OCI-LY7 (cell line): ENCODE results near the gene LSMEM2. TPM values are rescaled to one million over a fixed set of nuclear protein-coding genes. Genes with fewer than 3 reads are reported as not detected.

Source experiments
- BruUV-seq: library from RNA; stranded (reverse); fragments of 400-500 nt; replicated peaks from 2 replicates; lab custom pipeline; 2021; lab: Mats Ljungman, UMichigan
- CTCF ChIA-PET: fragments of 300-600 bp; sonication (Branson Sonifier 250); formaldehyde crosslinking; loops from one replicate; lab custom pipeline; 2022; ENCODE audit warnings: antibody characterized with exemption; ENCODE audit not compliant: unreplicated experiment; lab: Charles Lee
- POLR2A ChIA-PET: fragments of 300-600 bp; sonication (Branson Sonifier 250); formaldehyde crosslinking; loops from one replicate; lab custom pipeline; 2022; ENCODE audit warnings: antibody characterized with exemption; lab: Charles Lee
- DNase-seq: peaks from one replicate; pipeline ENCODE4 v3.0.0-alpha.2; 2015; ENCODE audit warnings: low spot score
- H2AFZ ChIP-seq: fragments of 200-600 bp; sonication (generic), shearing (Covaris generic); 2 replicates; pipeline ENCODE4 v1.6.1; 2014; ENCODE audit warnings: mild to moderate bottlenecking, antibody characterized with exemption, low read length, moderate library complexity
- H3K27ac ChIP-seq: fragments of 200-600 bp; sonication (generic); 2 replicates; pipeline ENCODE4 v1.5.1; 2014; ENCODE audit warnings: mixed run types, low read depth, mild to moderate bottlenecking, moderate library complexity, low read length, inconsistent platforms; ENCODE audit not compliant: poor library complexity, severe bottlenecking
- H3K36me3 ChIP-seq: fragments of 200-600 bp; sonication (generic); 2 replicates; pipeline ENCODE4 v1.6.1; 2014; ENCODE audit warnings: mild to moderate bottlenecking, antibody characterized with exemption, low read length, moderate library complexity, mixed read lengths; ENCODE audit not compliant: insufficient read depth
- H3K4me1 ChIP-seq: fragments of 200-600 bp; sonication (generic); 2 replicates; pipeline ENCODE4 v1.5.1; 2014; ENCODE audit warnings: mild to moderate bottlenecking, low read length; ENCODE audit not compliant: insufficient read depth, poor library complexity, severe bottlenecking
- H3K4me2 ChIP-seq: fragments of 200-600 bp; sonication (generic); 2 replicates; pipeline ENCODE4 v1.6.1; 2014; ENCODE audit warnings: mild to moderate bottlenecking, low read length
- H3K4me3 ChIP-seq: fragments of 200-600 bp; sonication (generic); 2 replicates; pipeline ENCODE4 v1.5.1; 2014; ENCODE audit warnings: mild to moderate bottlenecking, low read depth, low read length; ENCODE audit not compliant: poor library complexity, severe bottlenecking
- H3K79me2 ChIP-seq: fragments of 200-600 bp; sonication (generic); 2 replicates; pipeline ENCODE4 v1.6.1; 2016; ENCODE audit warnings: low read depth, mild to moderate bottlenecking, low read length, moderate library complexity, mixed read lengths; ENCODE audit not compliant: insufficient read depth
- H3K9me2 ChIP-seq: fragments of 200-600 bp; sonication (generic); 2 replicates; pipeline ENCODE4 v1.6.1; 2016; ENCODE audit warnings: mild to moderate bottlenecking, low read length, mixed read lengths; ENCODE audit not compliant: insufficient read depth
- H3K9me3 ChIP-seq: fragments of 200-600 bp; sonication (generic); 2 replicates; pipeline ENCODE4 v1.6.1; 2014; ENCODE audit warnings: mild to moderate bottlenecking, mixed run types, low read length, mixed read lengths
- H4K20me1 ChIP-seq: fragments of 200-600 bp; sonication (generic); 2 replicates; pipeline ENCODE4 v1.6.1; 2014; ENCODE audit warnings: mild to moderate bottlenecking, antibody characterized with exemption, low read length, moderate library complexity, mixed read lengths; ENCODE audit not compliant: insufficient read depth
- EZH2phosphoT487 ChIP-seq: fragments of 200-600 bp; sonication (generic); IDR thresholded peaks from 2 replicates; pipeline ENCODE4 v1.6.1; 2018; ENCODE audit warnings: low read depth, borderline replicate concordance, mild to moderate bottlenecking, mixed run types, antibody characterized with exemption, low read length, moderate library complexity, mixed read lengths
- intact Hi-C: fragments of 100-400 bp; cut with micrococcal nuclease; formaldehyde crosslinking; loops from one replicate; pipeline ENCODE4 v1.10.0; 2022; ENCODE audit not compliant: unreplicated experiment
- total RNA-seq, 2 experiments: library from RNA; depleted of rRNA in 1 of 2; stranded (reverse); fragments of >200 nt in 1 of 2; shearing (Covaris generic) in 1 of 2; gene quantifications; 2 replicates each; pipeline ENCODE4 v1.2.3, GENCODE V29; 2014 to 2022
- TF ChIP-seq, protein P1 (sequence below): fragments of 200-600 bp; sonication (generic); conservative IDR thresholded peaks from 2 replicates; pipeline ENCODE4 v1.5.1; 2014; ENCODE audit warnings: mild to moderate bottlenecking, antibody characterized with exemption, low read length, moderate library complexity, mixed read lengths

Gene LSMEM2
- total RNA-seq, 2 experiments from 2014 or later = not detected

DNA sequence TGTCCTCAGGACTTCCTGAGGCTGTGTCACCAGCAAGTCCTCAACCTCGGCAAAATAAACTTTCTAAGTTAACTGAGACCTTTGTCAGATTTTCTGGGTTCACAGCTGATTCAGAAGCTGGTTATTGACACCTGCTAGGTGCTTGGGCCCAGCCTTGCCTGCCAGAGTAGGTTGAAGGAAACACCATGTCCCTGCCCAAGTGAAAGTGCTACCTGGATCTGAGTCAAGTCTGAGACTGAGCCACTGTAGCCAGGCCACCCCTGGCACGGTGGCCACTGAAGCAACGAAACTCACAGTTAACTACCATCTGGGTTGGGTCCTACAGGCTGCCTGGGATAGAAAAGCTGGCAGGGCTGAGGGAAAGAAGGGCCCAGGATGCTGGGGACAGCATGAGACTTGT is 35.5 kb downstream of the LSMEM2 start:
- H3K9me3 ChIP-seq = peaks cover 3% of the 10 kb centered on the region; the same call in 1 of the 2 replicates
- 0 out of 2 replicates have a peak, but pooled peaks cover 6% of the 10 kb centered on the region for H3K36me3 ChIP-seq
- H3K27ac ChIP-seq = no peak overlapping the region
- H3K4me1 ChIP-seq = peaks cover 31% of the 10 kb centered on the region
- POLR2A ChIA-PET = interaction anchor here (1.0 kb wide), 1 partner anchor 15 kb away, joined by 3 read pairs; the partner anchor contains the start of genes HYAL3 and NAA80
- no peak overlapping the region for H3K4me3 ChIP-seq
- BruUV-seq = no TSS peak
- no peaks in the 10 kb centered on the region for H3K79me2 ChIP-seq
- H4K20me1 ChIP-seq = no peaks in the 10 kb centered on the region
- intact Hi-C loops = no loop called here
- H3K4me2 ChIP-seq = no peak overlapping the region
- TF ChIP-seq, protein P1, sequence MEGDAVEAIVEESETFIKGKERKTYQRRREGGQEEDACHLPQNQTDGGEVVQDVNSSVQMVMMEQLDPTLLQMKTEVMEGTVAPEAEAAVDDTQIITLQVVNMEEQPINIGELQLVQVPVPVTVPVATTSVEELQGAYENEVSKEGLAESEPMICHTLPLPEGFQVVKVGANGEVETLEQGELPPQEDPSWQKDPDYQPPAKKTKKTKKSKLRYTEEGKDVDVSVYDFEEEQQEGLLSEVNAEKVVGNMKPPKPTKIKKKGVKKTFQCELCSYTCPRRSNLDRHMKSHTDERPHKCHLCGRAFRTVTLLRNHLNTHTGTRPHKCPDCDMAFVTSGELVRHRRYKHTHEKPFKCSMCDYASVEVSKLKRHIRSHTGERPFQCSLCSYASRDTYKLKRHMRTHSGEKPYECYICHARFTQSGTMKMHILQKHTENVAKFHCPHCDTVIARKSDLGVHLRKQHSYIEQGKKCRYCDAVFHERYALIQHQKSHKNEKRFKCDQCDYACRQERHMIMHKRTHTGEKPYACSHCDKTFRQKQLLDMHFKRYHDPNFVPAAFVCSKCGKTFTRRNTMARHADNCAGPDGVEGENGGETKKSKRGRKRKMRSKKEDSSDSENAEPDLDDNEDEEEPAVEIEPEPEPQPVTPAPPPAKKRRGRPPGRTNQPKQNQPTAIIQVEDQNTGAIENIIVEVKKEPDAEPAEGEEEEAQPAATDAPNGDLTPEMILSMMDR = no peak
- TF ChIP-seq EZH2phosphoT487 = no peak
- CTCF ChIA-PET = interaction anchor here (0.6 kb wide), 1 partner anchor 18 kb away, joined by 3 read pairs; no protein-coding TSS in a partner anchor
- H3K9me2 ChIP-seq = no peaks in the 10 kb centered on the region
- DNase-seq = no peak
- H2AFZ ChIP-seq = no peak overlapping the region

DNA sequence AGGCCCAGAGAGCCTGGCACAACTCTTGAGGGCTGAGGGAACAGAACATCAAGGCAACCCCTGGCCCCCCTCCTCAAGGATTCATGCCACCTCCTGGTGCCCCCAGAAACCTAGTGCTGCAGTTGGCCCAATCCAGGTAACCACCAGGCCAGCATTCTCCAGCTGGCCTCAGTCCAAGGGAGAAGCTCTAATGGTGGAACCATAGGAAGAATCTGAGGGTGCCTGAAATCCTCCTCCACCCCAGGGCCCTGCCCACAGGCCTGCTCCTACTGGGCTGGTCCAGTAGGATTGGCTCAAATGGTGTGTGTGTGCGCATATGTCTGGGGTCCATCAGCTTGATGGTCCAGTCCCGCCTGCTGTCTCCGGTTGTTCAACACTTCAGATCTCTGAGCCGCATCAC is 35.9 kb downstream of the LSMEM2 start:
- no peaks in the 10 kb centered on the region for H3K79me2 ChIP-seq
- H4K20me1 ChIP-seq = no peaks in the 10 kb centered on the region
- no peak overlapping the region for H3K27ac ChIP-seq
- BruUV-seq = no TSS peak
- CTCF ChIA-PET = interaction anchor here (0.6 to 0.7 kb wide), 3 partner anchors 18 to 39 kb away, joined by 3 to 6 read pairs (median 3); no protein-coding TSS in a partner anchor
- no peak overlapping the region for H3K4me2 ChIP-seq
- no peaks in the 10 kb centered on the region; the same call in 1 of the 2 replicates for H3K9me3 ChIP-seq
- intact Hi-C loops = no loop called here
- 0 out of 2 replicates have a peak, but pooled peaks cover 6% of the 10 kb centered on the region for H3K36me3 ChIP-seq
- H3K4me1 ChIP-seq = peaks cover 32% of the 10 kb centered on the region
- H3K9me2 ChIP-seq = no peaks in the 10 kb centered on the region
- H2AFZ ChIP-seq = no peak overlapping the region
- TF ChIP-seq, protein P1 = no peak
- TF ChIP-seq EZH2phosphoT487 = no peak
- no peak for DNase-seq
- POLR2A ChIA-PET = interaction anchor here (0.6 kb wide), 1 partner anchor 243 kb away, joined by 7 read pairs; no protein-coding TSS in a partner anchor
- no peak overlapping the region for H3K4me3 ChIP-seq

DNA sequence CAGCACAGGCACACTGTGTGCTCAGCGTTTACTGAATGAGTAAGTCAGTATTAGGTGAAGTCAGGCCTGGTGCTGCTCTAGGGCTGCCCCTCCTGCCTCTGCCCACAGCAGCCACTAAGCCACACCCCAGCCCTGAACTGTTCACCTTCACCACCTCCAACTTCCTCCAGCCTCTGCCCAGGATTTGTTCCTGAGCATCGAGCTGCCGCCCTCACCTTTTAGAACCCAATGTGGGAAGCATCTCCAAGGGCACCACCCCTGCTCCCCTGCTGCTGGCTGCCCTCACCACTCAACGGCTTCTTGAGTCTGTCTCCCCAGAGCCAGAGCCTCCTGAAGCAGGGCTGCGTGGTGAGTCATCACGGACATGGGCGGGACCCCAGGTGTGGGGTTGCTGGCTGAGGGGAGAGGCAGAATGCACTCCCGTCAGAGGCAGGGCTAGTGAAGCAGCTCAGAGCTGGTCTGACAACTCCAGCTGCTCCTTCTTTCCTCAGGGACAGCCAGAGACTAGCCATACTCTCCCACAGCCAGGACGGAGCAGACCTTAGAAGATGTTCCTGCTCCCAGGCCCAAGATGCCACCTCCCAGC is 37.9 kb downstream of the LSMEM2 start:
- peak overlapping the region; percentile 6; the same call in 1 of the 2 replicates for H3K4me2 ChIP-seq
- CTCF ChIA-PET = no interaction called here
- peak; percentile 42 for DNase-seq

More for the DNA sequence above, 37.9 kb downstream of the LSMEM2 start:
- peaks cover 42% of the 10 kb centered on the region for H3K4me1 ChIP-seq
- no peaks in the 10 kb centered on the region for H4K20me1 ChIP-seq
- no peaks in the 10 kb centered on the region for H3K9me2 ChIP-seq
- H3K9me3 ChIP-seq = no peaks in the 10 kb centered on the region
- intact Hi-C loops = no loop called here
- no peak for TF ChIP-seq EZH2phosphoT487
- TF ChIP-seq, protein P1 = no peak
- H2AFZ ChIP-seq = no peak overlapping the region
- H3K27ac ChIP-seq = no peak overlapping the region
- 0 out of 2 replicates have a peak, but pooled peaks cover 6% of the 10 kb centered on the region for H3K36me3 ChIP-seq
- H3K79me2 ChIP-seq = no peaks in the 10 kb centered on the region
- BruUV-seq = no TSS peak
- H3K4me3 ChIP-seq = no peak overlapping the region
- POLR2A ChIA-PET = interaction anchor here (1.6 kb wide), 2 partner anchors 11 to 17 kb away, joined by 4 to 8 read pairs; partner anchors contain the start of genes HYAL3, NAA80 and TUSC2
